OCI-LY3 (cell line): Measurements from ENCODE around the gene SMCO4.

Experiments used
- EZH2phosphoT487 ChIP-seq: fragments of 200-600 bp; shearing (Covaris generic); IDR thresholded peaks from 2 replicates; pipeline ENCODE4 v1.6.1; 2018; ENCODE audit warnings: antibody characterized with exemption, mixed run types, low read depth
- TF ChIP-seq, protein P1 (sequence below): fragments of 200-600, 300-600 bp; sonication (generic); IDR thresholded peaks from 2 replicates; pipeline ENCODE4 v1.5.1; 2014; ENCODE audit warnings: antibody characterized with exemption, low read length, low read depth

- TF ChIP-seq, protein P1, sequence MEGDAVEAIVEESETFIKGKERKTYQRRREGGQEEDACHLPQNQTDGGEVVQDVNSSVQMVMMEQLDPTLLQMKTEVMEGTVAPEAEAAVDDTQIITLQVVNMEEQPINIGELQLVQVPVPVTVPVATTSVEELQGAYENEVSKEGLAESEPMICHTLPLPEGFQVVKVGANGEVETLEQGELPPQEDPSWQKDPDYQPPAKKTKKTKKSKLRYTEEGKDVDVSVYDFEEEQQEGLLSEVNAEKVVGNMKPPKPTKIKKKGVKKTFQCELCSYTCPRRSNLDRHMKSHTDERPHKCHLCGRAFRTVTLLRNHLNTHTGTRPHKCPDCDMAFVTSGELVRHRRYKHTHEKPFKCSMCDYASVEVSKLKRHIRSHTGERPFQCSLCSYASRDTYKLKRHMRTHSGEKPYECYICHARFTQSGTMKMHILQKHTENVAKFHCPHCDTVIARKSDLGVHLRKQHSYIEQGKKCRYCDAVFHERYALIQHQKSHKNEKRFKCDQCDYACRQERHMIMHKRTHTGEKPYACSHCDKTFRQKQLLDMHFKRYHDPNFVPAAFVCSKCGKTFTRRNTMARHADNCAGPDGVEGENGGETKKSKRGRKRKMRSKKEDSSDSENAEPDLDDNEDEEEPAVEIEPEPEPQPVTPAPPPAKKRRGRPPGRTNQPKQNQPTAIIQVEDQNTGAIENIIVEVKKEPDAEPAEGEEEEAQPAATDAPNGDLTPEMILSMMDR = no peak
- no peak for TF ChIP-seq EZH2phosphoT487
These were observed 16.3 kb downstream of the SMCO4 start for GRCh38 chr11:93526641-93527583.
